ENCODE results near the gene MAP4.
"Not testable (repeated sequence)": the region's sequence is repeated elsewhere in the genome, so short reads cannot be mapped to it uniquely, and the experiment has no call there.

The MAP4 gene

GRCh38 chr3:47892286-47893040, 123.8 kb downstream of the MAP4 start:
- no peak for DNase-seq

GRCh38 chr3:47891613-47892005, 124.6 kb downstream of the MAP4 start:
- DNase-seq: no peak

GRCh38 chr3:47890828-47891612, 125.2 kb downstream of the MAP4 start:
- no peak for DNase-seq

GRCh38 chr3:47890126-47890827, 125.9 kb downstream of the MAP4 start:
- DNase-seq: no peak

- DNase-seq: no peak
Measured at GRCh38 chr3:47888986-47889757, 127.0 kb downstream of the MAP4 start.

- not testable (repeated sequence) for DNase-seq
Measured at GRCh38 chr3:47887991-47888390, 128.2 kb downstream of the MAP4 start.

GRCh38 chr3:47885168-47885567, 131.0 kb downstream of the MAP4 start:
- no peak for DNase-seq

- DNase-seq: no peak
Measured at GRCh38 chr3:47884603-47885002, 131.6 kb downstream of the MAP4 start.

- no peak for DNase-seq
Measured at GRCh38 chr3:47882338-47882737, 133.9 kb downstream of the MAP4 start.

- DNase-seq: no peak
Measured at GRCh38 chr3:47877719-47878118, 138.5 kb downstream of the MAP4 start.

GRCh38 chr3:47877290-47877689, 138.9 kb downstream of the MAP4 start:
- no peak for DNase-seq

- DNase-seq: no peak
Measured at GRCh38 chr3:47874913-47875312, 141.3 kb downstream of the MAP4 start.

GRCh38 chr3:47874438-47874837, 141.8 kb downstream of the MAP4 start:
- no peak for DNase-seq

GRCh38 chr3:47872916-47873315, 143.3 kb downstream of the MAP4 start:
- DNase-seq: no peak

- DNase-seq: no peak
Measured at GRCh38 chr3:47871389-47871788, 144.8 kb downstream of the MAP4 start.

- DNase-seq: no peak
Measured at GRCh38 chr3:47870702-47871260, 145.4 kb downstream of the MAP4 start.

GRCh38 chr3:47870156-47870555, 146.1 kb downstream of the MAP4 start:
- no peak for DNase-seq

- DNase-seq: no peak
Measured at GRCh38 chr3:47868306-47868705, 147.9 kb downstream of the MAP4 start.

- no peak for DNase-seq
Measured at GRCh38 chr3:47867451-47868044, 148.7 kb downstream of the MAP4 start.

GRCh38 chr3:47865192-47865591, 151.0 kb downstream of the MAP4 start:
- no peak for DNase-seq

- DNase-seq: no peak
Measured at GRCh38 chr3:47863391-47864128, 152.7 kb downstream of the MAP4 start.
